Sigmoid colon (tissue), 7 donors: ENCODE measurements around the gene STIP1. TPM values are rescaled to one million over a fixed set of nuclear protein-coding genes. Genes with fewer than 3 reads are reported as not detected.

Experiments
- DNase-seq: peaks from one replicate; pipeline ENCODE4 v3.0.0-alpha.2; 2019
- H3K27ac ChIP-seq, 4 donors: fragments of 200-600 bp; sonication (generic); one replicate each; pipeline ENCODE4 v1.5.1; 2016 to 2019; ENCODE audit warnings: mild to moderate bottlenecking in 1 of 4
- H3K27me3 ChIP-seq, 3 donors: fragments of 200-600 bp; sonication (generic); one replicate each; pipeline ENCODE4 v1.5.1; 2019; ENCODE audit warnings: mild to moderate bottlenecking in 1 of 3
- H3K36me3 ChIP-seq, 4 donors: fragments of 200-600 bp; sonication (generic); one replicate each; pipeline ENCODE4 v1.5.1; 2016 to 2019
- H3K4me1 ChIP-seq, 4 donors: fragments of 200-600 bp; sonication (generic); one replicate each; pipeline ENCODE4 v1.5.1; 2017 to 2019
- H3K4me3 ChIP-seq, 4 donors: fragments of 200-600 bp; sonication (generic); one replicate each; pipeline ENCODE4 v1.5.1; 2017 to 2019; ENCODE audit warnings: mild to moderate bottlenecking in 2 of 4, moderate library complexity in 1 of 4
- H3K9me3 ChIP-seq, 4 donors: fragments of 200-600 bp in 3 of 4; sonication (generic) in 3 of 4; one replicate each; pipeline versions ENCODE4 v1.5.1 to v1.6.1; 2013 to 2019
- EP300 ChIP-seq, 4 donors: sonication (generic); formaldehyde crosslinking; IDR thresholded peaks; one replicate each; pipeline ENCODE4 v1.6.1; 2017; ENCODE audit warnings: antibody characterized with exemption in 4 of 4
- POLR2A ChIP-seq, 2 donors: fragments of 450-650 bp; IDR thresholded peaks; one replicate each; pipeline ENCODE4 v1.6.1; 2016; ENCODE audit warnings: antibody characterized with exemption in 2 of 2, mild to moderate bottlenecking in 2 of 2, moderate library complexity in 2 of 2
- POLR2AphosphoS5 ChIP-seq, 4 donors: sonication (generic); formaldehyde crosslinking; IDR thresholded peaks; one replicate each; pipeline ENCODE4 v1.6.1; 2017; ENCODE audit warnings: antibody characterized with exemption in 4 of 4
- WGBS, 2 donors: extraction: QIAGEN DNeasy Blood & Tissue Kit; methylation state at CpG; one replicate each; pipeline ENCODE4 v1.1.7; 2013; 5-methylcytosine and 5-hydroxymethylcytosine counted together
- intact Hi-C: fragments of 100-400 bp; cut with DNase I; formaldehyde crosslinking; loops from one replicate; pipeline ENCODE4 v1.15.1; 2023
- polyA plus RNA-seq, 3 donors: library from polyadenylated mRNA; stranded (reverse); fragments of 200-250 nt; gene quantifications; one replicate each; pipeline ENCODE4 v1.2.3, GENCODE V29; 2013
- total RNA-seq, 4 donors: library from RNA; depleted of rRNA; stranded (reverse); fragments of >200 nt; gene quantifications; one replicate each; pipeline ENCODE4 v1.1.0, GENCODE V29; 2016
- TF ChIP-seq, protein P1 (sequence below), 4 experiments: fragments of 450-650 bp in 3 of 4; fragments of 200-600 bp in 1 of 4; IDR thresholded peaks; one replicate each; pipeline ENCODE4 v1.5.1; 2016 to 2019; ENCODE audit warnings: antibody characterized with exemption in 4 of 4, mild to moderate bottlenecking in 3 of 4, moderate library complexity in 2 of 4
- donor health status: healthy with polysubstance abuse.
- donor health status: Bipolar disorder and iron deficiency.
- donor health status: healthy.

STIP1 gene
- total and polyA plus RNA-seq, 7 donors, result 38.4 to 90.3 (median 74.9) TPM

DNA sequence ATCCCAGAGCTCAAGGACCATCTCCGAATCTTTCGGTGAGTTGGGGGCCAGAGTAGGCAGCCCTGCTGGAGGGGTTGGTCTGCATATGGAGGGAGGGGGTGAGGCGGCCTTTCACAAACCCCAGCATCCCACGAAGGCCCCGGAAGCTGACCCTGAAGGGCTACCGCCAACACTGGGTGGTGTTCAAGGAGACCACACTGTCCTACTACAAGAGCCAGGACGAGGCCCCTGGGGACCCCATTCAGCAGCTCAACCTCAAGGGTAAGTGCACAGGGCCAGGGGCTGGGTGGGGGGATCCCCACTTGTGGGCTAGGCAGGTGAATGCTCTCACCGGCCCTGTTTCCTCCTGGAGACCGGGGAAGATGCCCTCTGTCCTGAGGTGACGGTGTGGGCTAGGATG lies 33.8 kb downstream of the STIP1 start:
- Histone ChIP-seq H3K36me3 (peaks cover 0 to 21% (median 0%) of the 10 kb centered on the region in 4 donors), H3K4me3 (no peak overlapping the region), H3K27me3 (no peaks in the 10 kb centered on the region), H3K27ac (no peak overlapping the region), H3K4me1 (peaks cover 0 to 2% (median under 1%) of the 10 kb centered on the region in 4 donors), H3K9me3 (no peaks in the 10 kb centered on the region)
- no peak for DNase-seq
- intact Hi-C loops, result no loop called here
- TF ChIP-seq POLR2A (IDR thresholded peaks at IDR 0.05) (no peak), POLR2AphosphoS5 (IDR thresholded peaks at IDR 0.05) (no peak), EP300 (IDR thresholded peaks at IDR 0.05) (no peak)
- TF ChIP-seq, protein P1, sequence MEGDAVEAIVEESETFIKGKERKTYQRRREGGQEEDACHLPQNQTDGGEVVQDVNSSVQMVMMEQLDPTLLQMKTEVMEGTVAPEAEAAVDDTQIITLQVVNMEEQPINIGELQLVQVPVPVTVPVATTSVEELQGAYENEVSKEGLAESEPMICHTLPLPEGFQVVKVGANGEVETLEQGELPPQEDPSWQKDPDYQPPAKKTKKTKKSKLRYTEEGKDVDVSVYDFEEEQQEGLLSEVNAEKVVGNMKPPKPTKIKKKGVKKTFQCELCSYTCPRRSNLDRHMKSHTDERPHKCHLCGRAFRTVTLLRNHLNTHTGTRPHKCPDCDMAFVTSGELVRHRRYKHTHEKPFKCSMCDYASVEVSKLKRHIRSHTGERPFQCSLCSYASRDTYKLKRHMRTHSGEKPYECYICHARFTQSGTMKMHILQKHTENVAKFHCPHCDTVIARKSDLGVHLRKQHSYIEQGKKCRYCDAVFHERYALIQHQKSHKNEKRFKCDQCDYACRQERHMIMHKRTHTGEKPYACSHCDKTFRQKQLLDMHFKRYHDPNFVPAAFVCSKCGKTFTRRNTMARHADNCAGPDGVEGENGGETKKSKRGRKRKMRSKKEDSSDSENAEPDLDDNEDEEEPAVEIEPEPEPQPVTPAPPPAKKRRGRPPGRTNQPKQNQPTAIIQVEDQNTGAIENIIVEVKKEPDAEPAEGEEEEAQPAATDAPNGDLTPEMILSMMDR (IDR thresholded peaks at IDR 0.05), result no peak
- 91 to 95% methylated on average over 10 of the region's 10 CpGs for WGBS, 2 donors

DNA sequence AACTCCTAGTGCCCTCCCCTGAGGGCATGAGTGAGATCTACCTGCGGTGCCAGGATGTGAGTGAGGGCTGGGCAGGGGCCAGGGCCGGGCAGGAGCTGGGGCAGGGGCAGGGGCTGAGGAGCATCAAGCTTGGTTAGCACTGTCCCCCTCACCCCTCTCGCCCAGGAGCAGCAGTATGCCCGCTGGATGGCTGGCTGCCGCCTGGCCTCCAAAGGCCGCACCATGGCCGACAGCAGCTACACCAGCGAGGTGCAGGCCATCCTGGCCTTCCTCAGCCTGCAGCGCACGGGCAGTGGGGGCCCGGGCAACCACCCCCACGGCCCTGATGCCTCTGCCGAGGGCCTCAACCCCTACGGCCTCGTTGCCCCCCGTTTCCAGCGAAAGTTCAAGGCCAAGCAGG lies 34.3 kb downstream of the STIP1 start:
- Histone ChIP-seq H3K9me3 (no peaks in the 10 kb centered on the region), H3K36me3 (peaks cover 0 to 21% (median 0%) of the 10 kb centered on the region in 4 donors), H3K27ac (no peak overlapping the region), H3K4me3 (no peak overlapping the region), H3K4me1 (peaks cover 0 to 7% (median 6%) of the 10 kb centered on the region in 4 donors), H3K27me3 (no peaks in the 10 kb centered on the region)
- TF ChIP-seq POLR2A (IDR thresholded peaks at IDR 0.05) (no peak), EP300 (IDR thresholded peaks at IDR 0.05) (no peak), POLR2AphosphoS5 (IDR thresholded peaks at IDR 0.05) (no peak)
- TF ChIP-seq, protein P1 (IDR thresholded peaks at IDR 0.05), result no peak
- DNase-seq, result no peak
- intact Hi-C loops, result no loop called here
- WGBS, 2 donors, result 91 to 92% methylated on average over 17 of the region's 17 CpGs

DNA sequence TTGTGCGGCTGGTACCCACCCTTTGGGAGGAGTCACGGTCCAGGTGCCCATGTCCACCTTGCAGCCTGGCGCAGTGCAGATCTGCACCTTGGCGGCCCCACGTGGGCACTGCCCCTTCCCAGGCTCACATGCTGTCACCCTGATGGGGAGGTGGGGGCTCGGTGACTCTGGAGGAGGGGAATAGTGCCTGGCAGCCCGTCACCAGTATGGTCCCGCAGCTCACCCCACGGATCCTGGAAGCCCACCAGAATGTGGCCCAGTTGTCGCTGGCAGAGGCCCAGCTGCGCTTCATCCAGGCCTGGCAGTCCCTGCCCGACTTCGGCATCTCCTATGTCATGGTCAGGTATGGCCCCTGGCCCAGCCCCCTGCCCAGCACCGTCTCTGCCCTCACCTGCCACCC lies 34.8 kb downstream of the STIP1 start:
- H3K9me3 ChIP-seq, result no peaks in the 10 kb centered on the region
- WGBS, 2 donors, result 91 to 95% methylated on average over 14 of the region's 14 CpGs
- intact Hi-C loops, result no loop called here
- H3K36me3 ChIP-seq, result peaks cover 0 to 21% (median 0%) of the 10 kb centered on the region in 4 donors
- no peak overlapping the region for H3K4me3 ChIP-seq
- no peak for DNase-seq
- H3K27me3 ChIP-seq, result no peaks in the 10 kb centered on the region
- H3K27ac ChIP-seq, result no peak overlapping the region
- peaks cover 0 to 11% (median 11%) of the 10 kb centered on the region in 4 donors for H3K4me1 ChIP-seq
- TF ChIP-seq, protein P1 (IDR thresholded peaks at IDR 0.05), result no peak
- no peak for TF ChIP-seq EP300 (IDR thresholded peaks at IDR 0.05)
- TF ChIP-seq POLR2A (IDR thresholded peaks at IDR 0.05), result no peak
- TF ChIP-seq POLR2AphosphoS5 (IDR thresholded peaks at IDR 0.05), result no peak

DNA sequence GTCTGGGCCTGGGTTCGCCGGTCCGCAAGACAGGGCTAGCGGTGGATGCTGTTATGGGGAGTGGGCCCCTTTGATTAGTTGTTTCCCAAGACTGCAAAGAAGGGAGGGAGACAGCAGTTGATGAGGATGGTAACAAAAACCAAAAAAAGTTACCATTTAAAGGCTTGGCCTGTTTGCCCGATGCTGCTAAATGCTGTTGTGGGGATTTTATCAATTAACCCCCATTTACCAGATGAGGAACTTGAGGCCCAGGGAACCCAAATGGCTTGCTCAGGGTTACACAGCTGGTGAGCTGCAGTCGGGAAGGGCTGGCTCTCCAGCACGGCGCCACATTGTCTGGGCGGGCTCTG lies 36.7 kb downstream of the STIP1 start:
- Histone ChIP-seq H3K36me3 (peaks cover 0 to 21% (median 0%) of the 10 kb centered on the region in 4 donors), H3K9me3 (no peaks in the 10 kb centered on the region), H3K27me3 (no peaks in the 10 kb centered on the region), H3K27ac (no peak overlapping the region), H3K4me3 (no peak overlapping the region), H3K4me1 (peaks cover 0 to 26% (median 23%) of the 10 kb centered on the region in 4 donors)
- DNase-seq, result no peak
- intact Hi-C loops, result no loop called here
- WGBS, 2 donors, result 82 to 88% methylated on average over 9 of the region's 9 CpGs
- TF ChIP-seq POLR2AphosphoS5 (IDR thresholded peaks at IDR 0.05) (no peak), POLR2A (IDR thresholded peaks at IDR 0.05) (no peak), EP300 (IDR thresholded peaks at IDR 0.05) (no peak)
- TF ChIP-seq, protein P1 (IDR thresholded peaks at IDR 0.05), result no peak
